ENCODE data around the gene ATP6V1B1.

The ATP6V1B1 gene

DNA sequence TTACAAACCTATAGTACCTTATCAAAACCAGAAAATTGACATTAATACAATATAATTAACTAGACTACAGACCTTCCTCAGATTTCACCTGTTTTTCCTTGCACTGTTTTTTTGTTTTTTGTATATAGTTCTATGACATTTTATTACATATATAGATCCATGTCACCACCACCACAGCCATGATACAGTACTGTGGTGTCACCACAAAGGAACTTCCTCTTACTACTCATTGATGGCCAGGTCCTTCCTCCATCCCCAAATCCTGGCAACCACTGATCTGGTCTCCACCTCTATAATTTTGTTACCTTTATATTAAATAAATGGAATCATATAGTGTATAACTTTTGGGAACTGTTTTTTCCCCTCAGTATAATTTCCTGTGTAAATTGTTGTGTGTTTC, 19.4 kb upstream of the ATP6V1B1 start:
- Histone ChIP-seq H3K4me2 (ENCODE audit: low read depth, low read length, poor library complexity, severe bottlenecking) (no peak overlapping the region), H3K4me3 (ENCODE audit: low read length, poor library complexity, severe bottlenecking) (no peak overlapping the region), H3F3A (ENCODE audit: low read depth) (no peaks in the 10 kb centered on the region), H3K9me2 (replicated peaks; ENCODE audit: low read depth, low read length) (no peaks in the 10 kb centered on the region), H3K27me3 (ENCODE audit: insufficient read depth, low read length, poor library complexity, severe bottlenecking) (no peaks in the 10 kb centered on the region), H4K20me1 (ENCODE audit: insufficient read depth, low read length, poor library complexity, severe bottlenecking) (no peaks in the 10 kb centered on the region), H3K36me3 (ENCODE audit: insufficient read depth, low read length) (no peaks in the 10 kb centered on the region), H3K9me3 (ENCODE audit: insufficient read depth, low read depth, low read length) (no peaks in the 10 kb centered on the region), H2AFZ (ENCODE audit: low read length) (no peak overlapping the region), H3K79me2 (ENCODE audit: insufficient read depth, low read length) (no peaks in the 10 kb centered on the region), H3K9ac (ENCODE audit: low read depth, low read length, poor library complexity, severe bottlenecking) (no peak overlapping the region), H3K4me1 (ENCODE audit: insufficient read depth, low read length, poor library complexity, severe bottlenecking) (no peaks in the 10 kb centered on the region)
- TF ChIP-seq, protein P1, sequence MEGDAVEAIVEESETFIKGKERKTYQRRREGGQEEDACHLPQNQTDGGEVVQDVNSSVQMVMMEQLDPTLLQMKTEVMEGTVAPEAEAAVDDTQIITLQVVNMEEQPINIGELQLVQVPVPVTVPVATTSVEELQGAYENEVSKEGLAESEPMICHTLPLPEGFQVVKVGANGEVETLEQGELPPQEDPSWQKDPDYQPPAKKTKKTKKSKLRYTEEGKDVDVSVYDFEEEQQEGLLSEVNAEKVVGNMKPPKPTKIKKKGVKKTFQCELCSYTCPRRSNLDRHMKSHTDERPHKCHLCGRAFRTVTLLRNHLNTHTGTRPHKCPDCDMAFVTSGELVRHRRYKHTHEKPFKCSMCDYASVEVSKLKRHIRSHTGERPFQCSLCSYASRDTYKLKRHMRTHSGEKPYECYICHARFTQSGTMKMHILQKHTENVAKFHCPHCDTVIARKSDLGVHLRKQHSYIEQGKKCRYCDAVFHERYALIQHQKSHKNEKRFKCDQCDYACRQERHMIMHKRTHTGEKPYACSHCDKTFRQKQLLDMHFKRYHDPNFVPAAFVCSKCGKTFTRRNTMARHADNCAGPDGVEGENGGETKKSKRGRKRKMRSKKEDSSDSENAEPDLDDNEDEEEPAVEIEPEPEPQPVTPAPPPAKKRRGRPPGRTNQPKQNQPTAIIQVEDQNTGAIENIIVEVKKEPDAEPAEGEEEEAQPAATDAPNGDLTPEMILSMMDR (conservative IDR thresholded peaks at IDR 0.05; ENCODE audit: low read length), result no peak
- TF ChIP-seq EZH2phosphoT487 (IDR thresholded peaks at IDR 0.05; ENCODE audit: borderline replicate concordance), result no peak

DNA sequence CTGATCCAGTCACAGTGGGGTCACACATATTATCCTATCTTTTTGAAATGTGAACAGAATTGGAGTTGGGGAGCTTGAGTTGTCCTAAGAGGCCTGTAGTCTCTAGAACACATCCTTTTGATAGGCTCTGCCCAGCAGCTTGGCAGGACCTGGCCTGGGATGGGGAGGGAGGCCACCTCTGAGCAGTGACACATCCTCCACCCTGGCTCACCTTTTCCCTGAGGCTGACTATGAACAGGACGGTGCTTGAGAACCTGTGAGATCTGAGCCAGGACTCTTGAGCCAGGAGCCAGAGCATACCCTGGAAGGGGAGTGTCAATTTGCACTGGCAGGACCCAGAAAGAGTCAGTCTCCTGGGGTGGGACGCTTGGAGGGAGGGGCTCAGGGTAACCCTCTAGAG, 17.7 kb upstream of the ATP6V1B1 start:
- Histone ChIP-seq H3K79me2 (ENCODE audit: insufficient read depth, low read length) (no peaks in the 10 kb centered on the region), H3K4me3 (ENCODE audit: low read length, poor library complexity, severe bottlenecking) (no peak overlapping the region)

DNA sequence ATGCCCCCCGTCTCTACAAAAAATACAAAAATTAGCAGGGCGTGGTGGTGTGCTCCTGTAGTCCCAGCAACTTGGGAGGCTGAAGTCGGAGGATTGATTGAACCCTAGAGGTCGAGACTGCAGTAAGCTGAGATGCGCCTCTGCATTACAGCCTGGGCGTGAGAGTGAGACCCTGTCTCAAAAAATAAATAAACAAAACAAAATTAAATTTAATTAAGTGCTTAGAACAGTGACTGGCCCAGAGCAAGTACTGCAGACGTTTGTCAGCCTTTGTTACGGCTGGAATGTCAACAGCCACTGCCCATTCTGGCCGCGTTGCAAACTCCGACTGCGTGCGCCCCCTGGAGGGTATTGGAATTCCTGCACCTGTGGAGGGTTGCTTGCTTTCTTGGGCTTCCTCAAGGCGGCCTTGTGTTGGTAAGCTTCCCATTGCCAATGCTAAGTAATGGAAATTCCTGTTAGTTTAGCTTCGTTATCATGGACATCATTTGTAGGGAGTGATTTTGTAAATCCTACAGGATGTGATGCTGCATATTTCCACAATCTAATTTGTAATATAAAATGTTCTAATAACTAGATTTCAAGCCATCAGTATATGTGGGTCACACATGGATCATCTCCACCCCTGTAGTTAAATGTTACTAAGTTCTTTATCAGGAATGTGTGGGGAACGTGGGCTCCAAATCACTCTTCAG, 15.9 kb upstream of the ATP6V1B1 start:
- Histone ChIP-seq H3K36me3 (ENCODE audit: insufficient read depth, low read length) (no peaks in the 10 kb centered on the region), H3K9ac (ENCODE audit: low read depth, low read length, poor library complexity, severe bottlenecking) (no peak overlapping the region), H3K79me2 (ENCODE audit: insufficient read depth, low read length) (no peaks in the 10 kb centered on the region), H3K4me3 (ENCODE audit: low read length, poor library complexity, severe bottlenecking) (no peak overlapping the region), H3K4me1 (ENCODE audit: insufficient read depth, low read length, poor library complexity, severe bottlenecking) (no peaks in the 10 kb centered on the region), H3F3A (ENCODE audit: low read depth) (no peaks in the 10 kb centered on the region), H3K4me2 (ENCODE audit: low read depth, low read length, poor library complexity, severe bottlenecking) (no peak overlapping the region), H3K27me3 (ENCODE audit: insufficient read depth, low read length, poor library complexity, severe bottlenecking) (no peaks in the 10 kb centered on the region), H2AFZ (ENCODE audit: low read length) (peak overlapping the region; percentile 70; the same call in 1 of the 2 replicates), H3K9me2 (replicated peaks; ENCODE audit: low read depth, low read length) (no peaks in the 10 kb centered on the region), H4K20me1 (ENCODE audit: insufficient read depth, low read length, poor library complexity, severe bottlenecking) (no peaks in the 10 kb centered on the region), H3K9me3 (ENCODE audit: insufficient read depth, low read depth, low read length) (no peaks in the 10 kb centered on the region)
- TF ChIP-seq EZH2phosphoT487 (IDR thresholded peaks at IDR 0.05; ENCODE audit: borderline replicate concordance), result no peak
- TF ChIP-seq, protein P1 (conservative IDR thresholded peaks at IDR 0.05; ENCODE audit: low read length), result peak; percentile 95

More for the DNA sequence above, 17.7 kb upstream of the ATP6V1B1 start:
- Histone ChIP-seq H3K4me1 (ENCODE audit: insufficient read depth, low read length, poor library complexity, severe bottlenecking) (no peaks in the 10 kb centered on the region), H3K9ac (ENCODE audit: low read depth, low read length, poor library complexity, severe bottlenecking) (no peak overlapping the region), H3K4me2 (ENCODE audit: low read depth, low read length, poor library complexity, severe bottlenecking) (no peak overlapping the region), H3F3A (ENCODE audit: low read depth) (no peaks in the 10 kb centered on the region), H3K36me3 (ENCODE audit: insufficient read depth, low read length) (no peaks in the 10 kb centered on the region), H3K9me2 (replicated peaks; ENCODE audit: low read depth, low read length) (no peaks in the 10 kb centered on the region), H2AFZ (ENCODE audit: low read length) (no peak overlapping the region), H3K9me3 (ENCODE audit: insufficient read depth, low read depth, low read length) (no peaks in the 10 kb centered on the region), H4K20me1 (ENCODE audit: insufficient read depth, low read length, poor library complexity, severe bottlenecking) (no peaks in the 10 kb centered on the region), H3K27me3 (ENCODE audit: insufficient read depth, low read length, poor library complexity, severe bottlenecking) (no peaks in the 10 kb centered on the region)
- TF ChIP-seq, protein P1 (conservative IDR thresholded peaks at IDR 0.05; ENCODE audit: low read length), result no peak
- TF ChIP-seq EZH2phosphoT487 (IDR thresholded peaks at IDR 0.05; ENCODE audit: borderline replicate concordance), result no peak

Data from Loucy (cell line).